DND-41 (cell line): Measurements from ENCODE around the gene PSMD13.

Experiments used
- ATAC-seq: fragments of 200-7000 bp; cut with Tn5 transposase; 3 replicates; pipeline ENCODE4 v1.9.1; 2021; ENCODE audit warnings: low read depth; ENCODE audit not compliant: insufficient read depth
- DNase-seq: peaks from one replicate; pipeline ENCODE4 v3.0.0-alpha.2; 2020
- H2AFZ ChIP-seq: 2 replicates; pipeline ENCODE4 v1.6.0; 2012; ENCODE audit warnings: low read depth, low read length
- H3K27ac ChIP-seq: 2 replicates; pipeline ENCODE4 v1.5.1; 2012; ENCODE audit warnings: low read length, inconsistent platforms
- H3K27me3 ChIP-seq: fragments of 200-600 bp; sonication (generic); 2 replicates; pipeline ENCODE4 v1.6.0; 2012; ENCODE audit warnings: low read length, mild to moderate bottlenecking, inconsistent platforms; ENCODE audit not compliant: insufficient read depth, poor library complexity
- H3K36me3 ChIP-seq: 2 replicates; pipeline ENCODE4 v1.5.1; 2012; ENCODE audit warnings: low read length, inconsistent platforms; ENCODE audit not compliant: insufficient read depth
- H3K4me1 ChIP-seq: 2 replicates; pipeline ENCODE4 v1.5.1; 2012; ENCODE audit warnings: mild to moderate bottlenecking, low read length; ENCODE audit not compliant: insufficient read depth
- H3K4me2 ChIP-seq: 2 replicates; pipeline ENCODE4 v1.6.0; 2012; ENCODE audit warnings: mild to moderate bottlenecking, moderate library complexity, low read length, inconsistent platforms; ENCODE audit not compliant: insufficient read depth
- H3K4me3 ChIP-seq, 2 experiments: fragments of 200-600 bp in 1 of 2; shearing (Covaris generic) in 1 of 2; 2 replicates each; pipeline ENCODE4 v1.5.1; 2012 to 2016; ENCODE audit warnings: inconsistent platforms in 2 of 2, low read length in 2 of 2, mild to moderate bottlenecking in 2 of 2, low read depth in 1 of 2, moderate library complexity in 1 of 2
- H3K79me2 ChIP-seq: 2 replicates; pipeline ENCODE4 v1.6.0; 2012; ENCODE audit warnings: low read length, inconsistent platforms; ENCODE audit not compliant: insufficient read depth
- H3K9ac ChIP-seq: 2 replicates; pipeline ENCODE4 v1.6.0; 2012; ENCODE audit warnings: low read depth, mild to moderate bottlenecking, inconsistent platforms, low read length, moderate library complexity
- H3K9me3 ChIP-seq: 2 replicates; pipeline ENCODE4 v1.5.1; 2012; ENCODE audit warnings: low read length, moderate library complexity, mild to moderate bottlenecking, inconsistent platforms; ENCODE audit not compliant: insufficient read depth, severe bottlenecking
- H4K20me1 ChIP-seq: 2 replicates; pipeline ENCODE4 v1.6.0; 2012; ENCODE audit warnings: low read length; ENCODE audit not compliant: insufficient read depth
- EZH2 ChIP-seq: IDR thresholded peaks from 3 replicates; pipeline ENCODE4 v1.6.1; 2012; ENCODE audit warnings: borderline replicate concordance, low read depth, mild to moderate bottlenecking, moderate library complexity, low read length, inconsistent platforms; ENCODE audit not compliant: severe bottlenecking
- TF ChIP-seq, protein P1 (sequence below): IDR thresholded peaks from 2 replicates; pipeline ENCODE4 v1.5.1; 2012; ENCODE audit warnings: borderline replicate concordance, low read length, moderate library complexity, mild to moderate bottlenecking; ENCODE audit not compliant: poor library complexity, severe bottlenecking; ENCODE audit errors: extremely low read depth

The PSMD13 gene

DNA sequence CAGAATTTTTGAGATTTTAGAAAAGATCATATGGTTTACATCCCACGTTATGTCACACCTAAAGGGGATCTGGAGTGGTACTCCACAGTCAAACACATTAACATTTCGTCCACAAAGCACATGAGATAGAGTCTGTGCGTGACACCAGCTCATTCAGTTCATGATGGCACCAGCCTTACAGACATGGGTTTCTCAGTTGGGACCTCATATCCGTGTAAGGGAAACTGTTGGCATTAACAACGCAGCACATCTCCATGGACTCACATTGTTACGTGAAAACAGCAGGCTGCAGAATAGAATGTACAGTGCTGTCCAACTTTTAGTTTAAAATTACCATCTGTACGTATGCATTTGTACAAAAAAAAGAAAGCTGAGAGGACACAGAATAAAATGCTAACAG lies 15.2 kb upstream of the PSMD13 start:
- H3K9me3 ChIP-seq = no peaks in the 10 kb centered on the region
- no peak for TF ChIP-seq EZH2
- TF ChIP-seq, protein P1, sequence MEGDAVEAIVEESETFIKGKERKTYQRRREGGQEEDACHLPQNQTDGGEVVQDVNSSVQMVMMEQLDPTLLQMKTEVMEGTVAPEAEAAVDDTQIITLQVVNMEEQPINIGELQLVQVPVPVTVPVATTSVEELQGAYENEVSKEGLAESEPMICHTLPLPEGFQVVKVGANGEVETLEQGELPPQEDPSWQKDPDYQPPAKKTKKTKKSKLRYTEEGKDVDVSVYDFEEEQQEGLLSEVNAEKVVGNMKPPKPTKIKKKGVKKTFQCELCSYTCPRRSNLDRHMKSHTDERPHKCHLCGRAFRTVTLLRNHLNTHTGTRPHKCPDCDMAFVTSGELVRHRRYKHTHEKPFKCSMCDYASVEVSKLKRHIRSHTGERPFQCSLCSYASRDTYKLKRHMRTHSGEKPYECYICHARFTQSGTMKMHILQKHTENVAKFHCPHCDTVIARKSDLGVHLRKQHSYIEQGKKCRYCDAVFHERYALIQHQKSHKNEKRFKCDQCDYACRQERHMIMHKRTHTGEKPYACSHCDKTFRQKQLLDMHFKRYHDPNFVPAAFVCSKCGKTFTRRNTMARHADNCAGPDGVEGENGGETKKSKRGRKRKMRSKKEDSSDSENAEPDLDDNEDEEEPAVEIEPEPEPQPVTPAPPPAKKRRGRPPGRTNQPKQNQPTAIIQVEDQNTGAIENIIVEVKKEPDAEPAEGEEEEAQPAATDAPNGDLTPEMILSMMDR = no peak
- no peak for ATAC-seq

DNA sequence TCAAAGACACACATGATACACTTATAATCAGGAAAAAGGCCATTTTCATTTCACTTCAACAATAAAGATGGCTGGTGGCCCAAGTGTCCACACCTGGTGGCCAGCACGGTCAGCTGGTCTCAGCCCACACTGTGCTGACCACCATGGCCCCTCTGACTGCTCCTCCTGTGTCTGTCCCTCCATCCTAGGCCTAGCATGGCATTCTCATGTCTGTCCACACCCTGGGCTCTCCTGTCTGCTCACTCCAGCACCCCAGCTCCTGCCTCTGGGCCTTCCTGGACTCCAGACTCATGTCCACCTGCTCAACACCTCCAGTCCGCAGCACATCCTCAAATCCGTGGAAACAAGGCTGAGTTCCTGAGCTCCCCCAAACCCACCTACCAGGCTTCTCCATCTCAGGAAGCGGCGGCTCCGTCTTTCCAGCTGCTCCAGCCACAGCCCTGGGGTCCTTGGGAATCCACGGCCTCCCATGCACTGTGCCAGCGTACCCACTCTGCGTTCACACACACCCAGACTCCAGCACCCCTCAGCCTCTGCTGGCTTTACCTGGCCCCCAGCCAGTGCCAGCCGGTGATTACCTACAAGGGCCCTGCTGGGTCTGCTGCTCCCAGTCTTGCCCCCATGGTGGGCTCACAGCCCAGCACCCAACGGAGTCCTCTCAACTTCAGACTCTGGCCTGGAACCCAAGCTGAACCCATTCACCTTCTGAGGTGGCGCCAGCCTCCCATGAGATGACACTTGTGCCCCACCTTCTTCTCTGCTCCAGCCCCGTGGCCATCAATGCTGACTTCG lies 14.6 kb upstream of the PSMD13 start:
- Histone ChIP-seq H3K79me2 (no peaks in the 10 kb centered on the region), H3K4me2 (no peak overlapping the region), H4K20me1 (no peaks in the 10 kb centered on the region), H3K9ac (no peak overlapping the region), H3K27me3 (no peaks in the 10 kb centered on the region), H3K9me3 (no peaks in the 10 kb centered on the region), H2AFZ (no peak overlapping the region), H3K4me1 (no peaks in the 10 kb centered on the region), H3K36me3 (peaks cover 7% of the 10 kb centered on the region; the same call in 1 of the 2 replicates), H3K27ac (no peak overlapping the region), H3K4me3 (no peak overlapping the region)
- TF ChIP-seq, protein P1 = no peak
- no peak for TF ChIP-seq EZH2
- ATAC-seq (no peak), DNase-seq (no peak)

More for the DNA sequence above, 15.2 kb upstream of the PSMD13 start:
- H3K79me2 ChIP-seq = no peaks in the 10 kb centered on the region
- H3K27me3 ChIP-seq = no peaks in the 10 kb centered on the region
- no peak for DNase-seq
- no peak overlapping the region for H3K4me3 ChIP-seq
- H3K4me1 ChIP-seq = no peaks in the 10 kb centered on the region
- no peak overlapping the region for H3K4me2 ChIP-seq
- no peak overlapping the region for H2AFZ ChIP-seq
- H3K27ac ChIP-seq = no peak overlapping the region
- no peak overlapping the region for H3K9ac ChIP-seq
- H3K36me3 ChIP-seq = peaks cover 7% of the 10 kb centered on the region; the same call in 1 of the 2 replicates
- no peaks in the 10 kb centered on the region for H4K20me1 ChIP-seq

DNA sequence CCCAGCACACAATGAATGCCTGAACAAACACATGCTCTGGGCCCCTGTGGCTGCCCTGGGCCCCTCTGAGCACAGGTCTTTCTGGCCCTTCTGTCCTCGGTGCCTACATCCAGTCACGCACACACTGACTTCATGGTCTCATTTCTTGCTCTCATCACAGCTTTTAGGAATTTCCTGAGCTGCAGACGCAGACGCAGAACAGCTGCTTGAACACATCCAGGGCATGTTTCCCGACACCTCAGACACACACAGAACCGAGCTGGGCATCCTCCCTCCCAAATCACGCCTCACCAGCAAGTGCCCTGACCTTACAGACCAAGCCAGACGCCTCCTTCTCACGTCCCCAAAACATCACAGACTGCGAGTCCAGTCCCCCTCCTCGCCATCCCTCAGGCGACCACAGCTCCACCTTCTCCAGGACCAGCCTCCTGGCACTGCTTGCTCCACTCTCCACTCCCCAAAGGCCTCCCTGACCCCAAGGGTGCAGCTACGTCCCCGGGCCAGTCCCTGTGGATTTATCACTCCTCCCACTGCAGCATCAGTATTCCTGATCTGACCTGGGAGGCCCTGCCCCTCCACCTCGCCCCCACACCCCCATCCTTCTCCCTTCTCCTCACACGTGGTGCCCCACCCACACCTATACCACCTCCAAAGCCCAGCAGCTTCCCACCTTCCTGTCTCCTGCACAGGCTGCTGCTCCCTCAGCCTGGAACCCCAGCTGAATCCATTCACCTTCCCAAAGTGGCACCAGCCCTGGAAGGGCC lies 13.6 kb upstream of the PSMD13 start:
- Histone ChIP-seq H3K9me3 (no peaks in the 10 kb centered on the region), H3K4me3 (no peak overlapping the region), H3K27ac (no peak overlapping the region), H3K27me3 (no peaks in the 10 kb centered on the region), H3K79me2 (no peaks in the 10 kb centered on the region), H3K4me1 (no peaks in the 10 kb centered on the region), H2AFZ (no peak overlapping the region), H3K9ac (no peak overlapping the region), H3K4me2 (no peak overlapping the region), H4K20me1 (no peaks in the 10 kb centered on the region), H3K36me3 (peaks cover 7% of the 10 kb centered on the region; the same call in 1 of the 2 replicates)
- TF ChIP-seq, protein P1 = no peak
- no peak for TF ChIP-seq EZH2
- ATAC-seq (no peak), DNase-seq (no peak)
